Pancreas (tissue), 10 donors: ENCODE data around the gene TRIP12. TPM values are rescaled to one million over a fixed set of nuclear protein-coding genes. Genes with fewer than 3 reads are reported as not detected.
"Not testable (repeated sequence)": the region's sequence is repeated elsewhere in the genome, so short reads cannot be mapped to it uniquely, and the experiment has no call there.

Experiments used
- ATAC-seq, 4 donors: fragments of 200-7000 bp; cut with Tn5 transposase; one replicate each; pipeline versions ENCODE4 v1.8.0 to v1.9.1; 2020; ENCODE audit warnings: mild to moderate bottlenecking in 4 of 4, moderate library complexity in 4 of 4
- DNase-seq, 6 donors: peaks; one replicate each; pipeline ENCODE4 v3.0.0-alpha.2; 2020
- FAIRE-seq: peaks from 2 replicates; lab custom pipeline; 2012; peaks lifted over from hg19 to GRCh38; lab: Jason Lieb, UNC
- H3K27ac ChIP-seq, 4 donors: fragments of 200-600 bp; sonication (generic); 1 replicate in 3 of 4; 2 replicates in 1 of 4; pipeline versions ENCODE4 v1.5.0 to v1.8.0; 2020
- H3K27me3 ChIP-seq, 4 donors: fragments of 200-600 bp; one replicate each; pipeline ENCODE4 v1.8.0; 2021
- H3K36me3 ChIP-seq, 3 donors: fragments of 200-600 bp; sonication (generic) in 1 of 3; one replicate each; pipeline versions ENCODE4 v1.5.0 to v1.8.0; 2020 to 2021
- H3K4me1 ChIP-seq, 3 donors: fragments of 200-600 bp; one replicate each; pipeline ENCODE4 v1.8.0; 2021
- H3K4me3 ChIP-seq, 4 donors: fragments of 200-600 bp; sonication (generic) in 2 of 4; one replicate each; pipeline versions ENCODE4 v1.5.0 to v1.8.0; 2020 to 2021
- H3K9me3 ChIP-seq, 4 donors: fragments of 200-600 bp; one replicate each; pipeline ENCODE4 v1.8.0; 2021
- CTCF ChIP-seq, 4 donors: fragments of 200-600 bp; sonication (generic) in 3 of 4; IDR thresholded peaks; one replicate each; pipeline versions ENCODE4 v1.5.0 to v1.8.0; 2021; ENCODE audit warnings: antibody characterized with exemption in 4 of 4
- WGBS, 2 donors: extraction: QIAGEN DNeasy Blood & Tissue Kit; methylation state at CpG; one replicate each; pipeline ENCODE4 v1.1.7; 2013; 5-methylcytosine and 5-hydroxymethylcytosine counted together
- intact Hi-C, 3 donors: fragments of 100-400 bp; cut with DNase I; formaldehyde crosslinking; loops; one replicate each; pipeline versions ENCODE4 v1.11.1 to v1.14.2; 2022
- polyA plus RNA-seq, 2 donors: library from polyadenylated mRNA; stranded (reverse); fragments of 200-250 nt; gene quantifications; one replicate each; pipeline ENCODE4 v1.2.3, GENCODE V29; 2013
- total RNA-seq, 6 donors: library from RNA; stranded (reverse); fragmentation: NEBNext Ultra II Directional in 4 of 6; extraction: Animal tissue kit (Norgen Biotek cat#: 25700) in 4 of 6; gene quantifications; one replicate each; pipeline versions ENCODE4 v1.2.1 to v1.2.4, GENCODE V29; 2021 to 2023
- donor health status: healthy with polysubstance abuse.
- donor health status: DM: no; HTN: no; CAD: no; lungs with moderate emphysema.
- donor health status: DM: no; HTN: no; CAD: no.
- donor health status: control.
- donor health status: control.
- donor health status: Bipolar disorder and iron deficiency.
- donor health status: DM: yes; HTN: yes; CAD: no.
- donor health status: DM: no; HTN: no; CAD: no.
- donor health status: DM: no; HTN: no; CAD: no.
- donor health status: DM: yes; HTN: yes; CAD: no.

The TRIP12 gene
- total and polyA plus RNA-seq, 8 donors: 12.2 to 106 (median 58.6) TPM

GRCh38 chr2:229835596-229836283 lies 86.1 kb downstream of the TRIP12 start:
- no peak for TF ChIP-seq CTCF (IDR thresholded peaks at IDR 0.05)
- DNase-seq (no peak), ATAC-seq (no peak), FAIRE-seq (peak; percentile 45)
- 89 to 94% methylated on average over 3 of the region's 3 CpGs for whole genome bisulfite sequencing, 2 donors
- intact Hi-C loops: no loop called here
- Histone ChIP-seq H3K4me3 (no peak overlapping the region), H3K9me3 (no peaks in the 10 kb centered on the region), H3K4me1 (peaks cover 0 to 3% (median 0%) of the 10 kb centered on the region in 3 donors), H3K27me3 (no peaks in the 10 kb centered on the region), H3K36me3 (peaks cover 0 to 9% (median 0%) of the 10 kb centered on the region in 3 donors), H3K27ac (no peak overlapping the region)

DNA sequence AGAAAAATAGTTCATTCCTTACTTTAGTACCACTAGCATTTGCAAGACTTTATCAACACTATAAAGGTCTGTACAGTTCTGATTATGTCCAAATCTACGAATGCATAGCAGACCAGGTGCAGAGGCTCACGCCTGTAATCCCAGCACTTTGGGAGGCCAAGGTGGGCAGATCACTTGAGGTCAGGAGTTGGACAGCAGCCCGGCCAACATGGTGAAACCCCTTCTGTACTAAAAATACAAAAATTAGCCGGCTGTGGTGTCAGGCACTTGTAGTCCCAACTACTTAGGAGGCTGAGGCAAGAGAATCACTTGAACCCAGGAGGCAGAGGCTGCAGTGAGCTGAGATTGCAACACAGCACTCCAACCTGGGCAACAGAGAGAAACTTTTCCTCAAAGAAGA lies 87.4 kb downstream of the TRIP12 start:
- intact Hi-C loops, H3K27ac ChIP-seq, H3K9me3 ChIP-seq, ATAC-seq, H3K4me3 ChIP-seq, H3K36me3 ChIP-seq, DNase-seq, H3K4me1 ChIP-seq, H3K27me3 ChIP-seq, FAIRE-seq: not testable (repeated sequence)
- WGBS, 2 donors: 62 to 73% methylated on average over 4 of the region's 4 CpGs

- H3K27ac ChIP-seq: no peak overlapping the region
- FAIRE-seq: no peak
Observed at GRCh38 chr2:229832510-229832898, 89.3 kb downstream of the TRIP12 start.

GRCh38 chr2:229831805-229832509 lies 89.9 kb downstream of the TRIP12 start:
- Histone ChIP-seq H3K27ac (no peak overlapping the region), H3K9me3 (no peaks in the 10 kb centered on the region), H3K4me1 (no peaks in the 10 kb centered on the region), H3K27me3 (no peaks in the 10 kb centered on the region), H3K4me3 (no peak overlapping the region), H3K36me3 (peaks cover 0 to 16% (median 2%) of the 10 kb centered on the region in 3 donors)
- intact Hi-C loops: no loop called here
- no peak for FAIRE-seq
- no peak for ATAC-seq
- TF ChIP-seq CTCF (IDR thresholded peaks at IDR 0.05): no peak
- DNase-seq: no peak
- WGBS, 2 donors: 95 to 98% methylated on average over 3 of the region's 3 CpGs

More at GRCh38 chr2:229832510-229832898, 89.3 kb downstream of the TRIP12 start:
- intact Hi-C loops: no loop called here
- TF ChIP-seq CTCF (IDR thresholded peaks at IDR 0.05): no peak
- ATAC-seq: no peak
- no peaks in the 10 kb centered on the region for H3K27me3 ChIP-seq
- no peak for DNase-seq
- WGBS, 2 donors: 79 to 82% methylated on average over 2 of the region's 2 CpGs
- peaks cover 0 to 15% (median 2%) of the 10 kb centered on the region in 3 donors for H3K36me3 ChIP-seq
- H3K4me3 ChIP-seq: no peak overlapping the region
- no peaks in the 10 kb centered on the region for H3K4me1 ChIP-seq
- no peaks in the 10 kb centered on the region for H3K9me3 ChIP-seq

- TF ChIP-seq CTCF (IDR thresholded peaks at IDR 0.05): no peak
- Histone ChIP-seq H3K27me3 (no peaks in the 10 kb centered on the region), H3K27ac (no peak overlapping the region), H3K9me3 (no peaks in the 10 kb centered on the region), H3K4me1 (no peaks in the 10 kb centered on the region), H3K4me3 (no peak overlapping the region), H3K36me3 (peaks cover 0 to 13% (median 2%) of the 10 kb centered on the region in 3 donors)
- WGBS, 2 donors: 82 to 95% methylated on average over 1 of the region's 1 CpG
- intact Hi-C loops: no loop called here
- FAIRE-seq: no peak
- no peak for DNase-seq
- no peak for ATAC-seq
Observed at GRCh38 chr2:229825476-229825875, 96.3 kb downstream of the TRIP12 start.
